ENCODE results near the gene HHEX.

- TF ChIP-seq CTCF (IDR thresholded peaks at IDR 0.05; ENCODE audit: insufficient read depth, low read depth, low read length): no peak
- no peak for TF ChIP-seq EZH2 (IDR thresholded peaks at IDR 0.05; ENCODE audit: insufficient read depth, low read length)
These were observed 32.6 kb downstream of the HHEX start for GRCh38 chr10:92722349-92722748.

Data from astrocyte (in vitro differentiated cells and primary cell).